ENCODE data around the gene GORASP2.
"Not testable (repeated sequence)": the region's sequence is repeated elsewhere in the genome, so short reads cannot be mapped to it uniquely, and the experiment has no call there.

Gene GORASP2

GRCh38 chr2:170928824-170929685 lies at the start of gene GORASP2:
GORASP2 (plus strand) TSS chr2:170929253; CDS start chr2:170929341, 88 bp downstream.
- peak; percentile 99 for DNase-seq (ENCODE audit: low spot score)

GRCh38 chr2:170881840-170882239 lies 47.2 kb upstream of the GORASP2 start:
- no peak for DNase-seq (ENCODE audit: low spot score)

DNA sequence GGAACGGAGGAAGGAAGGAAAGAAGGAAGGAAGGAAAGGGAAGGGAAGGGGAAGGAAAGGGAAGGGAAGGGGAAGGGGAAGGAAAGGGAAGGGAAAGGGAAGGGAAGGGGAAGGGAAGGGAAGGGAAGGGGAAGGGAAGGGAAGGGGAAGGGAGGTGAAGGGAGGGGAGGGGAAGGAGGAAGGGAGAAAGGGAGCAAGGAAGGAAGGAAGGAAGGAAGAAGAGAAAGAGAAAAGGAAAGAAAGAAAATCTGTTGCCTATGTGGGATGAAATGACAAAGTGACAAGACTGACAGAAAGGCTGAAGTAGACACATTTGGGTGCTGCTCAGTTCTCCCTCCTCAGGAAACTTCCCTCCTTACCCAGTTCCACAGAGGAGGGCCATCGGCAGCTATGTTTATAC lies 46.3 kb upstream of the GORASP2 start:
- DNase-seq (ENCODE audit: low spot score): no peak

GRCh38 chr2:170883683-170884082 lies 45.4 kb upstream of the GORASP2 start:
- DNase-seq (ENCODE audit: low spot score): no peak

DNA sequence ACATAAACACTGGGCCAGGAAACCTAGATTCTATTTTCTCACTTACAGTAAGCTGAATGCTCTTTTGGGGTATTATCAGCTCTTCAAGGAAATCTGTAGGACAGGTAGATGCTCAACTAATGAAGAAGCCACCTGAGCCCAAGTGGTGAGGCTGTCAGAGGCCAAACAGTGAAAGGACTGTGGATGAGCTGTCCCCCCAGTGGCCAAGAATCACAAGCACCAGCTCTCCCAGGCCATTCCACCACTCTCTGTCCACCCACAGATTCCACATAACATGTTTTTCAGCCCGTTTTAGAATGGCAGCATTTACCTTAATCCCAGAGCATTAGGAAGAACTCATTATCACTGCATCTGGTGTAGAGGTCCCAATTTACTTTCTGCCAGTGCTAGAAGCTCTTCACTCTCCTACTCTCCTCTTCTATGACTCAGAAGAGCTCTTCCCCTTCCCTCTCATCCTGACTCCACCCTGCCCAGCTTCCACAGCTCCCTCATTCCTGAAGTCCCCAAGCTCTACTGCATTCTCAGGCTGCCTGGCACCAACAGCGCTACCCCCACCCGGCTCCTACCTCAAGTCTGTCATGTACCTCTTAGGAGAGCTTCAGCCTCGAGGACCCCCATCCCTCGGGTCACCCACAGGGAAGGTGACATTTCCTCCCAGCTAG lies 43.8 kb upstream of the GORASP2 start:
- peak; percentile 18 for DNase-seq (ENCODE audit: low spot score)

DNA sequence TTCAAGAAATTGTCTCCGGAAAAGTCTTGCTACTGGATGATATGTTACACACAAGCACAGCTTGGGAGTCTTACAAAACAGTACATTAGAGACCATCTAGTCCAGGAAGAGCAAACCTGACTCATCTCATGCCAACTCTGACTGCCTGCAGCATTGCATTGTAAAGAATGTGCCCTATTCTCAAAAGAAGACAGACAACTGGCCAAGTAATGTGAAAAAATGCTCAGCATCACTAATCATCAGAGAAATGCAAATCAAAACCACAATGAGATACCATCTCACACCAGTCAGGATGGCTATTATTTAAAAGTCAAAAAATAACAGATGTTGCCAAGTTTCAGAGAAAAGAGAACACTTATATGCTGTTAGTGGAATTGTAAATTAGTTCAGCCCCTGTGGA lies 42.7 kb upstream of the GORASP2 start:
- no peak for DNase-seq (ENCODE audit: low spot score)

DNA sequence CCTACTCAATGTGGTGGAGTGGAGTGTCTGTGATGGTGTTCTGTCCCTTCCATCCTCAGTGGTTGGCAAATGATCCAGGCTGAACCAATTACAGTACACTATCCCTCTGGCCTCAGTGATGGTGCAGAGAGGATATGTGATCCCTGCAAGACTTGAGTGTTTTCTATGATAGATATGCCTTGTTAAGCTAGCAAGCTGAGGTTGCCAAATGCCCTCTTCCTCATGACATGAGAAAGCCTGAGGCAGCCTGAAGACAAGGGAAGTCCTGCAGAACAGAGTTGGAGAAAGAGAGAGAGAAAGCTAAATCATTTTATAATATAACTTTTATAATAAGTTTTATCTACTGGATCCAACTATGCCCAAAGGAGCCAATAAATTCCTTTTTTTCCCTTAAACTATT lies 41.6 kb upstream of the GORASP2 start:
- no peak for DNase-seq (ENCODE audit: low spot score)

- no peak for DNase-seq (ENCODE audit: low spot score)
Measured at GRCh38 chr2:170887896-170888295, 41.2 kb upstream of the GORASP2 start.

DNA sequence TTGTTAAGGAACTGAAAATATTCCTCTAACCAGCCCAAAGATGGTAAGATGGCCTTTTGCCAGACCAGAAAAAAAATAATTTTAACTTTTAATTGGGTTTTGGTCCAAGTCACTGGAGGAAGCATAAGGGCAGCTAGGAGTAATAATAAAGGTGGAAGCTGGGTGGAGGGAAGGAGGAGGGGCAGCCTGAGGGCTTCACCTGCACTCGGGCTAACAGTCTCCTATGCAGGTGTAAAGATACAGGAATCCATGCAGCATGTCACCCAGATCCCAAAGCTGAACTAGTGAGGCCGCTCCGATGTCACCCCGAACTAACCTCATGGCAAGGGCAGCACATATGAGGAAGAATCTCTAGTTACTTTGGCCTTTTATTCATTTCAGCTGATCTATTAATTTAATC lies 37.2 kb upstream of the GORASP2 start:
- no peak for DNase-seq (ENCODE audit: low spot score)

- no peak for DNase-seq (ENCODE audit: low spot score)
Measured at GRCh38 chr2:170892391-170892951, 36.6 kb upstream of the GORASP2 start.

DNA sequence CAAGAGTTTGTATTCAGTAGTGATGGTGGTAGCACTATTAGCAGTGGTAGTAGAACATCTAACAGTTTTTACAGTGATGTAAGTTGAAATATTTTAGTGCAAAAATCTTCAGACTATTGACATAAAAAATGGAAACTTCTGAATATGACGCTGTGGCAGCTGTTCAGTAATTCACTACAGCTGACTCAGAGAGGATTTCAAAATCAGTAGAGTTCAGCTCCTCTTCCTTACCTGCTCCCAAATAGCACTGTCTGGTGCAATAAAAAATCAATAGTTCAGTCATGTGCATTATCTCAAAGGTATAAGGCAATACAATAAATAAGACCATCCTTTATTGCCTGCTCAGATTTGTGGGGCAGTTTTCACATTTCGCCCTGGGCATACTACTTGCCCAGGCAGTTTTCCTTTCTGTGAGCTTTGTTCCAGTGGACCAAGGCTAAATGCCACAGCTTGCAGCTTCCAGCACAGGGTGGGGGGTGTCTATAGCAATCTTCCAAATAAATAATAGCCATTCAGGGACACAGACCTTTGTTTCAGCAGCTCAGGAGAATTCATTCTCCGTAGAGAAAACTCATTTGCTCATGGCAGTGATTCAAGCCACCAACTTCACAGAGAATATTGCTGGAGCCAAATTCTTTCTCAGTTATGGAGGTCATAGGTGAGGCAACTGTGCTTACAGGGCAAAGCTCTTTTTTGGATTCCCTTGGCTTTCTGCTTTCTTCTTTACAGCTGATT lies 33.9 kb upstream of the GORASP2 start:
- no peak for DNase-seq (ENCODE audit: low spot score)

GRCh38 chr2:170896622-170897021 lies 32.4 kb upstream of the GORASP2 start:
- DNase-seq (ENCODE audit: low spot score): no peak

DNA sequence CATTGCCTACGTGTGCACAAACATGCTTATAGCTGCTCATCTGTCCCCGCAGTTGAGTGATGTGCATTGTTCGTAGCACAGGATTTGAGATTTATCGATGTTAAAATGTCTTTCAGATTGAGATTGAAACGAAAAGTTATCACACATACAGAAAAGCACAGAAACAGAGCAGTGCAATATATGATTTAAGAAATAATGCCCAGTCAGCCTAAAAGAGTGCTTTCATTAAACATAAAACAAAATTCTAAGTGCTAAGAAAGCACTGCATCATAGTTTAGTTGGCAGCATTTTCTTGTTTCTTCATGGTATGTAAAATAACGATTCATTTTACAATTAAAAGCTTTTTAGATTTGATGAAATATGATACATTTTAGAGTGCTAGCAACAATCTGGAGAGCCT lies 31.9 kb upstream of the GORASP2 start:
- no peak for DNase-seq (ENCODE audit: low spot score)

DNA sequence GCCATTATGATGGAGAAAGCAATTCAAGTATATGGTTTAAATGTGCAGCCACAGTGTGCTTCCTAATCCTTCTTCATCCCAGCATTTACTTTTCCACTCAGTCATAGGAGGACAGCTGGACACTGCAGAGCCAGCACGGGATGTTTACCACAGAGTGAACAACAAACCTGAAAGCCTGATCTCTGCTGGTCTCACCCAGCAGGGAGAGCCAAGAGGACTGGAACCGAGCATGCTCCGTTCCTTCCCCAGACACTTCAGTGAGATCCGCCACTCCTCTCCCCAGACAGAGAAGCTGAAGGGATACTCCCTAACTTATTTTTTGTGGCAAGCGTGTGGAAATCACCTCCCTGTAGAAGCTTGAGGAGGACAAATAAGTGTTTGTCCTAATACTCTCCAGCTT lies 23.2 kb upstream of the GORASP2 start:
- no peak for DNase-seq (ENCODE audit: low spot score)

DNA sequence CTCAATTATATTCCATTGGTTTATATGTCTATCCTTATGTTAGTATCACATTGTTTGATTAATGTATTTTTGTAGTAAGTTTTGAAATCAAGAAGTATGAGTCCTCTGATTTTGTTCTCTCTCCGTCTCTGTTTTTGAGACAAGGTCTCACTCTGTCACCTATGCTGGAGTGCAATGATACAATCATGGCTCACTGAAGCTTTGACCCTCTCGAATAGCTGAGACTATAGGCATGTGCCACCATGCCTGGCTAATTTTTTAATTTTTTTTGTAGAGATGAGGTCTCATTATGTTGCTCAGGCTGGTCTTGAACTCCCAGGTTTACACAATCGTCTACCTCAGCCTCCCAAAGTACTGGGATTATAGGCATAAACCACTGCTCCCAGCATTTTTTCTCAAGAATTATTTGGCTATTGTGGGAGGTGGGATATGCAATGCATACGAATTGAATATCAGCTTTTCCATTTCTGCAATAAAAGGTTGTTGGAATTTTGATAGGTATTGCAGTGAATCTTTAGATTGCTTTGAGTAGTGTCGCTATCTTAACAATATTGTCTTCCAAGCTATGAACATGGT lies 17.7 kb upstream of the GORASP2 start:
- DNase-seq (ENCODE audit: low spot score): no peak

DNA sequence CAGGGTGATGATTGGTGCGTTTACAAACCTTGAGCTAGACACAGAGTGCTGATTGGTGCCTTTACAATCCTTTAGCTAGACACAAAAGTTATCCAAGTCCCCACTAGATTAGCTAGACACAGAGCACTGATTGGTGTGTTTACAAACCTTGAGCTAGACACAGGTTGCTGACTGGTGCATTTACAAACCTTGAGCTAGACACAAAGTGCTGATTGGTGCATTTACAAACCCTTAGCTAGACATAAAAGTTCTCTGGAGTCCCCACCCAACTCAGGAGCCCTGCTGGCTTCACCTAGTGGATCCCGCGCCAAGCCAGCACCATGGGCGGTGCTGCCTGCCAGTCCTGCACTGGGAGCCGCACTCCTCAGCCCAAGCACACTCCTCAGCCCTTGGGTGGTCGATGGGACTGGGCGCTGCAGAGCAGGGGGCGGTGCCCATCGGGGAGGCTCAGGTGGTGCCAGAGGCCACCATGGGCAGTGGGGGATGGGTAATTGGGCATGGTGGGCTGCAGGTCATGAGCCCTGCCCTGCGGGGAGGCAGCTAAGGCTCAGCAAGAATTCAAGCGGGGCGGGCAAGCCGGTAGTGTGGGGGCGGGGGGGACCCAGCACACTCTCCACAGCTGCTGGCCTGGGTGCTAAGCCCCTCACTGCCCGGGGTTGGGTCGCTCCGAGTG lies 13.9 kb upstream of the GORASP2 start:
- not testable (repeated sequence) for DNase-seq (ENCODE audit: low spot score)

DNA sequence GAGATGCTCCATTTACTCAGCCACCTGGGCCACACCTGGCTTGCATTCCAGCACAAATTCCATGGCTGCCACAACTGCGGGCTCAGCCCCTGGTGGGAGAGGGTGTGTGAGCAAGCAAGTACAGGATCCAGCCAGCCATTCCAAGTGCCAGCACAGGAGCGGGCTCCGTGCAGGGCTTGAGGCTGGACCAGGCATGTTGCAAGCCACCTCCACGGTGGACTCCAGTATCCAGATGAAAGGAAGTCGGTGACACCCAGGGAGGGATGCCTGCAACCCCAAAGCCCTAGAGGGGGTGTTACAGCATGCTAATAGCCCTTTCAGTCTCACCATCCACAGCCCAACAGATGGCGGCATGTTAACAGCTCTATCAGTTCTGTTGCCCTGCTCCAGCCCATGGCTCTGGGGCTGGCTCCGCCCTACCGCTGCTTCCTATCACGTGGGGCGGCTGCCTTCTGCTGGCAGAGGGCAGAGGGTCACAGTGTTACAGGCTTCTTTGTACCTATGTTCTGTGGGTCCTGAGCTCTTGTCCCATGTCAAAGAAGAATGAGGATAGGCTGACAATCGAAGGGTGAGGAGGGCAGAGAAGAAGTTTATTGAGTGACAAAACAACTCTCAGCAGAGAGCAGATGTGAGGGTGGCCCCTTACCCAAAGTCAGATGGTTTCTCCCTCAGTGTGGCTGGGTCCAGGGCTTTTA lies 11.7 kb upstream of the GORASP2 start:
- DNase-seq (ENCODE audit: low spot score): no peak

- no peak for DNase-seq (ENCODE audit: low spot score)
Measured at GRCh38 chr2:170917957-170918356, 11.1 kb upstream of the GORASP2 start.

DNA sequence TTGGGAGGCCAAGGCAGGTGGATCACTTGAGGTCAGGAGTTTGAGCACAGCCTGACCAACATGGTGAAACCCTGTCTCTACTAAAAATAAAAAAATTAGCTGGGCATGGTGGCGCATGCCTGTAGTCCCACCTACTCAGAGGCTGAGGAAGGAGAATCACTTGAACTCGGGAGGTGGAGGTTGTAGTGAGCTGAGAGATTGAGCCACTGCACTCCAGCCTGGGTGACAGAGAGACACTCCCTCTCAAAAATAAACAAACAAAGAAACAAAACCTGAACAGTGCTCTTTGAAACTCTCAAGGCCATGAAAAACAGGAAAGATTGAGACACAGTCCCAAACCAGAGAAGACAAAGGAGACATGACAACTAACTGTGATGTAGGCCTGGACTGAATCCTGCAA lies 7.2 kb upstream of the GORASP2 start:
- DNase-seq (ENCODE audit: low spot score): not testable (repeated sequence)

GRCh38 chr2:170922634-170923494 lies 6.2 kb upstream of the GORASP2 start:
- no peak for DNase-seq (ENCODE audit: low spot score)
